ENCODE data around the gene CTSA.

- TF ChIP-seq, protein P1, sequence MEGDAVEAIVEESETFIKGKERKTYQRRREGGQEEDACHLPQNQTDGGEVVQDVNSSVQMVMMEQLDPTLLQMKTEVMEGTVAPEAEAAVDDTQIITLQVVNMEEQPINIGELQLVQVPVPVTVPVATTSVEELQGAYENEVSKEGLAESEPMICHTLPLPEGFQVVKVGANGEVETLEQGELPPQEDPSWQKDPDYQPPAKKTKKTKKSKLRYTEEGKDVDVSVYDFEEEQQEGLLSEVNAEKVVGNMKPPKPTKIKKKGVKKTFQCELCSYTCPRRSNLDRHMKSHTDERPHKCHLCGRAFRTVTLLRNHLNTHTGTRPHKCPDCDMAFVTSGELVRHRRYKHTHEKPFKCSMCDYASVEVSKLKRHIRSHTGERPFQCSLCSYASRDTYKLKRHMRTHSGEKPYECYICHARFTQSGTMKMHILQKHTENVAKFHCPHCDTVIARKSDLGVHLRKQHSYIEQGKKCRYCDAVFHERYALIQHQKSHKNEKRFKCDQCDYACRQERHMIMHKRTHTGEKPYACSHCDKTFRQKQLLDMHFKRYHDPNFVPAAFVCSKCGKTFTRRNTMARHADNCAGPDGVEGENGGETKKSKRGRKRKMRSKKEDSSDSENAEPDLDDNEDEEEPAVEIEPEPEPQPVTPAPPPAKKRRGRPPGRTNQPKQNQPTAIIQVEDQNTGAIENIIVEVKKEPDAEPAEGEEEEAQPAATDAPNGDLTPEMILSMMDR (conservative IDR thresholded peaks at IDR 0.05; ENCODE audit: low read depth, low read length): no peak
- TF ChIP-seq POLR2A (IDR thresholded peaks at IDR 0.05; ENCODE audit: low read depth, low read length) (no peak), BHLHE40 (IDR thresholded peaks at IDR 0.05; ENCODE audit: low read depth, low read length) (no peak)
Observed at GRCh38 chr20:45940469-45940868, 49.3 kb downstream of the CTSA start.
